HG02678 (cell line): Measurements from ENCODE around the gene NEU4.

ENCODE experiments used
- ATAC-seq: cut with Tn5 transposase; IDR thresholded peaks from one replicate; pipeline ENCODE4 v1.9.1; 2021; ENCODE audit warnings: mild to moderate bottlenecking, moderate library complexity; ENCODE audit not compliant: unreplicated experiment

Gene NEU4

DNA sequence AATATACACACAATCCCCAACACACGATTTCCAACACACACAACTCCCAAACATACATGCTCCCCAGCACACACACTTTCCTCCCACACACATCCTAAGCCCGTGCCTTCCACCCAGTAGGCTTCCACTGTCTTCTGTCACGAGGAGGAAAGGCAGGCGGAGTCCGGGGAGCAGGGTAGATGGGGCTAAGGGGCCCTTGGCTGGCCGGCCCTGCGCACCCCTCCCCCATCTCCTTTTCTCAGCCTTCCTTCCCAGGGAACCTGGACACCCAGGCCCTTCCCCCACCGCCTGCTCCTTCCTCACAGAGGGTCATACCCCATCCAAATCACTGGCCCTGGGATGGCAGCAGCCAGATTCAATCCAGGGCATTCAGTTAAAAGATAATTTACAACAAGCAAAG, 53.1 kb downstream of the NEU4 start:
- no peak for ATAC-seq

DNA sequence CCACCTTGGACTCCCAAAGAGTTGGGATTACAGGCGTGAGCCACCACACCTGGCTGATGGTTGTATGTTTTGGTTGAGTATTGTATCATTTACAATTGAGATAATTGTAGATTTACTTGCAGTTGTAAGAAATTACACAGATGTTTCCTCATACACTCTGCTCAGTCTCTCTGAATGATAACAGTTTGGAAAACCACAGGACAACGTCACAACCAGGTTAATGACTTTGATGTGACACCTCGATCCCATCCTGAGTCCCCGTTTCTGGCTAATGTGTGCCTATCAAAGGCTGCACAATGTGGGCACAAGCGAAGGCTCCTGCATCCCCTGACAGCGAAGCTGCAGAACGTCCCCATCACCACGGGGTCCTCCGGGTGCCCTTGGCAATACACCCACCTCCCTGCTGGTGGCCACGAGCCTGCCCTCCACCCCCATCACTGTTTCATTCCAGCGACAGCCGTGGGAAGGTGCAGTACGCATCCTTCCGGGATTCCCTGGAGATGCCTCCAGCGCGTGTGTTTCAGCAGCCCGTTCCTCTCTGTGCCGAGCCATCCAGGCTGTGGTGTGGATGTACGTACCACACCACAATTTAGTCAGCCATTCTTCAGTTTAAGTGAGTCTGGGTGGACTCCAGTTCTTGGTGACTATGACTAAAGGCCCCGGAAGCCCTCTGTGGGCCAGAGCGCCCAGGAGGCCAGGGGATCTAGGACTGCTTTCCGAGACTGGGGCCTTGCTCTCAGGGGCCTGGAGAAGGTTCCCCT, 54.0 kb downstream of the NEU4 start:
- ATAC-seq, result no peak

DNA sequence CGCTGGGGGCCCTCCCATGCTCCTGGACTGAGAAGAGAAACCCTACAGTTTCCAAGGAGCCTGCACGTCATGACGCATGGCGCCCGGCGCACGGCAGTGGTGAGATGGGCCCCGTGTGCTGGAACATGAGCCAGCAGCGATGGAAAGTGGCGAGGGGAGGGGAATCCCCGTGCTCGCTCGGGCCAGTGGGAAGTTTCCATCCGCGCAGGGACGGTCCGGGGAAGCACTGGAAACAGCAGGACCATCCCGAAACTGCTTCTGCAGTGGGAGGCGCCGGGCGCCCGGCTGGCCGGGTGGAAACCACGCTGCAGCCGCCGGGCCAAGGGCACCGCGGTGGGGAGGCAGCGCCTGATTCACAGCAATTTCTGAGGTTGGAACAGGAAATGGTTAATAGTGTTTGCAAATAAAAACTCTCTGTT, 54.6 kb downstream of the NEU4 start:
- no peak for ATAC-seq

- ATAC-seq, result no peak
Measured at GRCh38 chr2:241864168-241864849, 55.3 kb downstream of the NEU4 start.

DNA sequence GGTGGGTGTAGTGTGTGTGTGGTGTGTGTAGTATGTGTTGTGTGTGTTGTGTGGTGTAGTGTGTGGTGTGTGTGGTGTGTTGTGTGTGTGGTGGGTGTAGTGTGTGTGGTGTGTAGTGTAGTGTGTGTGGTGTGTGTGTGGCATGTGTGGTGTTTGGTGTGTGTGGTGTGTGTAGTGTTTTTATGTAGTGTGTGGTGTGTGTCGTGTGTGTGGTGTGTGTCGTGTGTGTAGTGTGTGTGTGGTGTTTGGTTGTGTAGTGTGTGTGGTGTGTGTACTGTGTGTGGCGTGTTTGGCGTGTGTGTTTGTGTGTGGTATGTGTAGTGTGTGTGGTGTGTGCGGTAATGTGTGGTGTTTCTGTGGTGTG, 55.8 kb downstream of the NEU4 start:
- ATAC-seq, result no peak

DNA sequence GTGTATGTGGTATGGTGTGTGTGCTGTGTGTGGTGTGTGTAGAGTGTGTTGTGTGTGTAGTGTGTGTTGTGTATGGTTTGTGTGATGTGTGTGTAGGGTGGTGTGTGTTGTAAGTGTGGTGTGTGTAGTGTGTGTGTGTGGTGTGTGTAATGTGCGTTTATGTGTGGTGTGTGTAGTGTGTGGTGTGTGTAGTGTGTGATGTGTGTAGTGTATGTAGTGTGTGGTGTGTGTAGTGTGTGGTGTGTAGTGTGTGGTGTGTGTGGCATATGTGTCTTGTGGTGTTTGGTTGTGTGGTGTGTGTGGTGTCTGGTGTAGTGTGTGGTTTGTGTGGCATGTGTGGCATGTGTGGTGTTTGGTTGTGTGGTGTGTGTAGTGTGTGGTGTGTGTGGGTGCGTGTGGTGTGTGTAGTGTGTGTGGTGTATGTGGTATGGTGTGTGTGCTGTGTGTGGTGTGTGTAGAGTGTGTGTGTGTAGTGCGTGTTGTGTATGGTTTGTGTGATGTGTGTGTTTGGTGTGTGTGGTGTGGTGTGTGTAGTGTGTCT, 56.5 kb downstream of the NEU4 start:
- no peak for ATAC-seq

GRCh38 chr2:241865957-241866789, 57.2 kb downstream of the NEU4 start:
- ATAC-seq, result no peak
